Measurements from ENCODE around the gene TNIK. TPM values are rescaled to one million over a fixed set of nuclear protein-coding genes. Genes with fewer than 3 reads are reported as not detected.

The TNIK gene
- total RNA-seq, 1 experiment from 2014 or later, result 22.4 TPM

GRCh38 chr3:171347301-171348039 lies 112.7 kb downstream of the TNIK start:
- DNase-seq, result no peak
- ChIA-PET POLR2A (interaction anchor here (0.6 kb wide), 2 partner anchors 67 to 249 kb away, joined by 3 read pairs; no protein-coding TSS in a partner anchor), CTCF (interaction anchor here (0.7 kb wide), 1 partner anchor 425 kb away, joined by 6 read pairs; no protein-coding TSS in a partner anchor)
- H3K27me3 ChIP-seq (replicated peaks; ENCODE audit: control insufficient read depth, insufficient read depth, low read length), result no peaks in the 10 kb centered on the region
- H3K27ac Mint-ChIP-seq (ENCODE audit: unreplicated experiment), result no peak overlapping the region
- no peaks in the 10 kb centered on the region for H3K36me3 ChIP-seq (ENCODE audit: control insufficient read depth, insufficient read depth, low read length)
- intact Hi-C loops (cut with micrococcal nuclease; ENCODE audit: unreplicated experiment), result no loop called here
- H3K36me3 Mint-ChIP-seq (ENCODE audit: insufficient read depth, unreplicated experiment), result no peaks in the 10 kb centered on the region
- H3K4me3 Mint-ChIP-seq (ENCODE audit: unreplicated experiment), result no peak overlapping the region
- H3K9me3 Mint-ChIP-seq (ENCODE audit: unreplicated experiment), result peaks cover 8% of the 10 kb centered on the region
- no peaks in the 10 kb centered on the region for H3K9me3 ChIP-seq
- H3K4me1 ChIP-seq, result no peaks in the 10 kb centered on the region
- TF ChIP-seq CTCF (IDR thresholded peaks at IDR 0.05; ENCODE audit: insufficient read depth in 1 of 2, low read depth in 1 of 2, low read length in 1 of 2, severe bottlenecking in 1 of 2, unreplicated experiment in 1 of 2), result no peak
- no peak overlapping the region for H3K4me3 ChIP-seq (ENCODE audit: low read depth, low read length)
- no TSS peak for BruUV-seq (replicated peaks)
- H3K4me1 Mint-ChIP-seq (ENCODE audit: low read depth, unreplicated experiment), result peaks cover 15% of the 10 kb centered on the region
- no peaks in the 10 kb centered on the region for H3K27me3 Mint-ChIP-seq (ENCODE audit: insufficient read depth, unreplicated experiment)

GRCh38 chr3:171346582-171347300 lies 113.5 kb downstream of the TNIK start:
- intact Hi-C loops (cut with micrococcal nuclease; ENCODE audit: unreplicated experiment), result no loop called here
- H3K4me1 ChIP-seq, result no peaks in the 10 kb centered on the region
- Mint-ChIP-seq H3K27ac (ENCODE audit: unreplicated experiment) (no peak overlapping the region), H3K9me3 (ENCODE audit: unreplicated experiment) (peaks cover 8% of the 10 kb centered on the region), H3K4me1 (ENCODE audit: low read depth, unreplicated experiment) (peaks cover 15% of the 10 kb centered on the region), H3K36me3 (ENCODE audit: insufficient read depth, unreplicated experiment) (no peaks in the 10 kb centered on the region), H3K27me3 (ENCODE audit: insufficient read depth, unreplicated experiment) (no peaks in the 10 kb centered on the region), H3K4me3 (ENCODE audit: unreplicated experiment) (no peak overlapping the region)
- no peak for TF ChIP-seq CTCF (IDR thresholded peaks at IDR 0.05; ENCODE audit: insufficient read depth in 1 of 2, low read depth in 1 of 2, low read length in 1 of 2, severe bottlenecking in 1 of 2, unreplicated experiment in 1 of 2)
- no peak overlapping the region for H3K4me3 ChIP-seq (ENCODE audit: low read depth, low read length)
- no peaks in the 10 kb centered on the region for H3K27me3 ChIP-seq (replicated peaks; ENCODE audit: control insufficient read depth, insufficient read depth, low read length)
- CTCF ChIA-PET, result interaction anchor here (0.7 kb wide), 1 partner anchor 426 kb away, joined by 6 read pairs; no protein-coding TSS in a partner anchor
- H3K36me3 ChIP-seq (ENCODE audit: control insufficient read depth, insufficient read depth, low read length), result no peaks in the 10 kb centered on the region
- BruUV-seq (replicated peaks), result no TSS peak
- DNase-seq, result no peak
- POLR2A ChIA-PET, result no interaction called here
- no peaks in the 10 kb centered on the region for H3K9me3 ChIP-seq

- Mint-ChIP-seq H3K36me3 (ENCODE audit: insufficient read depth, unreplicated experiment) (no peaks in the 10 kb centered on the region), H3K4me1 (ENCODE audit: low read depth, unreplicated experiment) (peaks cover 15% of the 10 kb centered on the region), H3K4me3 (ENCODE audit: unreplicated experiment) (no peak overlapping the region), H3K9me3 (ENCODE audit: unreplicated experiment) (peaks cover 8% of the 10 kb centered on the region), H3K27me3 (ENCODE audit: insufficient read depth, unreplicated experiment) (no peaks in the 10 kb centered on the region), H3K27ac (ENCODE audit: unreplicated experiment) (no peak overlapping the region)
- Histone ChIP-seq H3K4me1 (no peaks in the 10 kb centered on the region), H3K4me3 (ENCODE audit: low read depth, low read length) (no peak overlapping the region), H3K36me3 (ENCODE audit: control insufficient read depth, insufficient read depth, low read length) (no peaks in the 10 kb centered on the region), H3K9me3 (no peaks in the 10 kb centered on the region), H3K27me3 (replicated peaks; ENCODE audit: control insufficient read depth, insufficient read depth, low read length) (no peaks in the 10 kb centered on the region)
- BruUV-seq (replicated peaks), result no TSS peak
- no peak for TF ChIP-seq CTCF (IDR thresholded peaks at IDR 0.05; ENCODE audit: insufficient read depth in 1 of 2, low read depth in 1 of 2, low read length in 1 of 2, severe bottlenecking in 1 of 2, unreplicated experiment in 1 of 2)
- ChIA-PET CTCF (no interaction called here), POLR2A (no interaction called here)
- intact Hi-C loops (cut with micrococcal nuclease; ENCODE audit: unreplicated experiment), result no loop called here
- no peak for DNase-seq
These were observed 114.2 kb downstream of the TNIK start for GRCh38 chr3:171346019-171346418.

All from Caco-2 (cell line).